ENCODE measurements around the gene EARS2.

Gene EARS2

DNA sequence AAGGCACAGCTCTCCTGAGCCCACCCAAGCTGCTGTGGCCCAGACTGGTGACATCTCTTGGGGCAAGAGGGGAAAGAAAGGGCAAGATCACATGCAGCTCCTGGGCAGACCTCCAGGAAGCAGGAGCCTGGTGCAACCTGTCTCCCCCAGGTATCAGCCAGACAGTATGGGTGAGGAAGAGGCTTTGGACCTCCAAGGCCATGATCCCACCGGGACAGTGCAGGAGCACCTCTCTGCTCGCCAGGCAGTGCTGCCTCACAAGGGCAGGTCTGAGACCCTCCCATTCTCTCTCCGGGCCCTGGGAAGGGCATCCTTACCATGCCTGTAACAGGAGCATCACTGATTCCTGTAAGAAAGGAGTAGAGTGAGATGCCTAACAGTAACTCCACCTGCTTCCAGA is 78.6 kb downstream of the EARS2 start:
- in situ Hi-C loops (cut with MboI; ENCODE audit: low pct_unique_long_range_greater_than_20kb, low sequenced_read_pairs, unreplicated experiment): no loop called here
- TF ChIP-seq CTCF (IDR thresholded peaks at IDR 0.05; ENCODE audit: extremely low read depth, insufficient read depth, missing control alignments): no peak
- DNase-seq (ENCODE audit: low spot score): no peak

- DNase-seq (ENCODE audit: low spot score): no peak
- in situ Hi-C loops (cut with MboI; ENCODE audit: low pct_unique_long_range_greater_than_20kb, low sequenced_read_pairs, unreplicated experiment): no loop called here
- no peak for TF ChIP-seq CTCF (IDR thresholded peaks at IDR 0.05; ENCODE audit: extremely low read depth, insufficient read depth, missing control alignments)
Observed at GRCh38 chr16:23476289-23476688, 80.9 kb downstream of the EARS2 start.

Measured in GM13977 (cell line).